Hematopoietic multipotent progenitor cell treated with erythropoietin and hydrocortisone succinate and interleukin-3 and kit ligand, for 4 days (in vitro differentiated cells): ENCODE data around the gene DDT.
A peak's percentile ranks its signal among the peaks of the same experiment; 100 is the strongest.
"Not testable (repeated sequence)": the region's sequence is repeated elsewhere in the genome, so short reads cannot be mapped to it uniquely, and the experiment has no call there.

ENCODE experiments used
- DNase-seq: peaks from one replicate; pipeline ENCODE4 v3.0.0-alpha.2; 2015

DDT gene

GRCh38 chr22:23986538-23987178 lies 12.4 kb upstream of the DDT start:
- not testable (repeated sequence) for DNase-seq

GRCh38 chr22:23986089-23986488 lies 11.8 kb upstream of the DDT start:
- not testable (repeated sequence) for DNase-seq

GRCh38 chr22:23984430-23984829 lies 10.2 kb upstream of the DDT start:
- DNase-seq = peak; percentile 81

GRCh38 chr22:23980567-23980966 lies 6.3 kb upstream of the DDT start:
- DNase-seq = not testable (repeated sequence)

- DNase-seq = not testable (repeated sequence)
Observed at GRCh38 chr22:23979557-23980240, 5.5 kb upstream of the DDT start, which contains the start of gene GSTT2. Gene GSTT2 (plus strand): TSS chr22:23980134.

GRCh38 chr22:23977304-23977703 lies 3.1 kb upstream of the DDT start:
- DNase-seq = not testable (repeated sequence)

GRCh38 chr22:23974836-23975352 lies 653 bp upstream of the DDT start:
- not testable (repeated sequence) for DNase-seq

- DNase-seq = not testable (repeated sequence)
Observed at GRCh38 chr22:23971927-23972326, 2.3 kb downstream of the DDT start.

- DNase-seq = peak; percentile 72
Observed at GRCh38 chr22:23970816-23971486, 3.3 kb downstream of the DDT start.

- DNase-seq = no peak
Observed at GRCh38 chr22:23970201-23970641, 4.0 kb downstream of the DDT start.

GRCh38 chr22:23969071-23969470 lies 5.2 kb downstream of the DDT start:
- no peak for DNase-seq

- DNase-seq = not testable (repeated sequence)
Observed at GRCh38 chr22:23966568-23966967, 7.7 kb downstream of the DDT start, which contains the start of gene DDTL. Gene DDTL (plus strand): TSS chr22:23966888. CDS start chr22:23966915, 27 bp downstream.

- not testable (repeated sequence) for DNase-seq
Observed at GRCh38 chr22:23966094-23966493, 8.1 kb downstream of the DDT start.

- not testable (repeated sequence) for DNase-seq
Observed at GRCh38 chr22:23961084-23961771, 13.0 kb downstream of the DDT start, which contains the start of gene GSTT2B. Gene GSTT2B (minus strand): TSS chr22:23961195. CDS start chr22:23961131, 64 bp downstream.

GRCh38 chr22:23956301-23956900 lies 17.8 kb downstream of the DDT start:
- peak; percentile 87 for DNase-seq

GRCh38 chr22:23955886-23956285 lies 18.4 kb downstream of the DDT start:
- not testable (repeated sequence) for DNase-seq

- not testable (repeated sequence) for DNase-seq
Observed at GRCh38 chr22:23954991-23955305, 19.3 kb downstream of the DDT start.

- DNase-seq = not testable (repeated sequence)
Observed at GRCh38 chr22:23954193-23954990, 19.8 kb downstream of the DDT start.

- DNase-seq = not testable (repeated sequence)
Observed at GRCh38 chr22:23953485-23953884, 20.8 kb downstream of the DDT start.

GRCh38 chr22:23952794-23953405 lies 21.3 kb downstream of the DDT start:
- DNase-seq = not testable (repeated sequence)

GRCh38 chr22:23951383-23951782 lies 22.9 kb downstream of the DDT start:
- not testable (repeated sequence) for DNase-seq
